Tibial nerve (tissue), 4 donors: ENCODE results near the gene SOX12.

Experiments used
- EP300 ChIP-seq, 2 donors: sonication (generic); formaldehyde crosslinking; IDR thresholded peaks; one replicate each; pipeline ENCODE4 v1.6.1; 2017; ENCODE audit warnings: antibody characterized with exemption in 2 of 2, mild to moderate bottlenecking in 1 of 2
- TF ChIP-seq, protein P1 (sequence below), 5 experiments: fragments of 200-600 bp in 3 of 5; fragments of 450-650 bp in 2 of 5; sonication (generic) in 3 of 5; IDR thresholded peaks; one replicate each; pipeline ENCODE4 v1.5.1; 2016 to 2019; ENCODE audit warnings: antibody characterized with exemption in 5 of 5, mild to moderate bottlenecking in 3 of 5, moderate library complexity in 2 of 5

DNA sequence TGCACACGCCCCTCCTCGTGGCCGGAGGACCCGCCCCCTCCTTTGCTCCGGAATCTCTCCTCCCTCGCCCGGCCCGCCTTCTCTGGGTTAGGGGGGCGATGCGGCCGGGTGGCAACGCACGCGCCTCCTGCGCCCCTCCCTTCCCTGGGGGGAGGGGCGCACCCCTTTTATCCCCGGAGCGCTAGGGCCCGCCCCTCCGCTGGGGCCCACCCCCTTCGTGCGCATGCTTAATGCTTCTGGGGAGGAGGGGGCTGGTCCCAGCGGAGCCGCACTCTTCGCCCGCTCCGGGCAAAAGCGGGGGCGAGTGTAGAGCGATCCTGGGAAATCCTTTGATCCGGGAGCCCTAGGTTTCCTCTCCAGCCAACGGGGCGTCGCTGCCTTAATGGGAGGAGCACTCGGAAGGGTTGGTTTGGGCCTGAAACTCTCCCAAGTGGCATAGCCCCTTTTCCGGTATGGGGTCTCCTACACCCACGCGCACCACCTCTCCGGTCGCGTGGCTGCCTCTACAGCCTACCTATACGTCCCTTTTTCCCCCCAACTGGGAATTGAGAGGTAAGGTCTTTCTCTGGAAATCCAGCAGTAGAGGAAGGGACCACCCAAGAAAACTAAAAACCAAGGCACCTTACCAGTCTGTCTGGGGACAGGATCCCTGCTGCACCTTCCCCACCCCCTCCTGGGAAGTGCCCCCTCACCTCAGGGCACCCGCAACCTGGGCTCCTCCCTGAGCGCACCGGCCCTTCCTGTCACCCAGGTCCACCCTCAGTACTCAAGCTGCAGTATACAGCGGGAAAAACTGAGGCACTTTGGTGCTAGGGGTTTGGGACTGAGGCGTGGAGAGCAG lies 2.1 kb downstream of the SOX12 start:
- TF ChIP-seq, protein P1, sequence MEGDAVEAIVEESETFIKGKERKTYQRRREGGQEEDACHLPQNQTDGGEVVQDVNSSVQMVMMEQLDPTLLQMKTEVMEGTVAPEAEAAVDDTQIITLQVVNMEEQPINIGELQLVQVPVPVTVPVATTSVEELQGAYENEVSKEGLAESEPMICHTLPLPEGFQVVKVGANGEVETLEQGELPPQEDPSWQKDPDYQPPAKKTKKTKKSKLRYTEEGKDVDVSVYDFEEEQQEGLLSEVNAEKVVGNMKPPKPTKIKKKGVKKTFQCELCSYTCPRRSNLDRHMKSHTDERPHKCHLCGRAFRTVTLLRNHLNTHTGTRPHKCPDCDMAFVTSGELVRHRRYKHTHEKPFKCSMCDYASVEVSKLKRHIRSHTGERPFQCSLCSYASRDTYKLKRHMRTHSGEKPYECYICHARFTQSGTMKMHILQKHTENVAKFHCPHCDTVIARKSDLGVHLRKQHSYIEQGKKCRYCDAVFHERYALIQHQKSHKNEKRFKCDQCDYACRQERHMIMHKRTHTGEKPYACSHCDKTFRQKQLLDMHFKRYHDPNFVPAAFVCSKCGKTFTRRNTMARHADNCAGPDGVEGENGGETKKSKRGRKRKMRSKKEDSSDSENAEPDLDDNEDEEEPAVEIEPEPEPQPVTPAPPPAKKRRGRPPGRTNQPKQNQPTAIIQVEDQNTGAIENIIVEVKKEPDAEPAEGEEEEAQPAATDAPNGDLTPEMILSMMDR (IDR thresholded peaks at IDR 0.05) = no peak
- TF ChIP-seq EP300 (IDR thresholded peaks at IDR 0.05) = peak; percentile 70 to 90
